SK-N-SH treated with all-trans-retinoic acid at 6 μM for 48 hours (cell line): ENCODE data around the gene MILR1.

ENCODE experiments used
- ATAC-seq: fragments of 200-7000 bp; cut with Tn5 transposase; 3 replicates; pipeline ENCODE4 v1.9.1; 2020; ENCODE audit warnings: mild to moderate bottlenecking, moderate library complexity
- ARNTL ChIP-seq: fragments of 450-650 bp; formaldehyde crosslinking; IDR thresholded peaks from 2 replicates; pipeline ENCODE4 v1.5.0; 2020; ENCODE audit warnings: low read depth, mild to moderate bottlenecking, moderate library complexity, borderline replicate concordance
- BACH2 ChIP-seq: fragments of 250-450 bp; sonication (Bioruptor Pico); IDR thresholded peaks from 2 replicates; pipeline ENCODE4 v1.9.0; 2021; ENCODE audit warnings: mild to moderate bottlenecking, borderline replicate concordance
- CSDC2 ChIP-seq: fragments of 250-450 bp; sonication (Bioruptor Pico); IDR thresholded peaks from 2 replicates; pipeline ENCODE4 v1.5.0; 2020; ENCODE audit warnings: mild to moderate bottlenecking, moderate library complexity
- ESRRG ChIP-seq: fragments of 250-450 bp; sonication (Bioruptor Pico); IDR thresholded peaks from 2 replicates; pipeline ENCODE4 v1.6.1; 2021; ENCODE audit warnings: mild to moderate bottlenecking
- GLIS3 ChIP-seq: fragments of 250-450 bp; sonication (Bioruptor Pico); IDR thresholded peaks from 2 replicates; pipeline ENCODE4 v1.5.0; 2020; ENCODE audit warnings: mild to moderate bottlenecking, moderate library complexity
- ISL1 ChIP-seq: fragments of 250-450 bp; sonication (Bioruptor Pico); IDR thresholded peaks from 2 replicates; pipeline ENCODE4 v2.1.2; 2022; ENCODE audit warnings: mild to moderate bottlenecking, moderate library complexity
- OSR1 ChIP-seq: fragments of 250-450 bp; sonication (Bioruptor Pico); IDR thresholded peaks from 2 replicates; pipeline ENCODE4 v1.8.0; 2022; ENCODE audit warnings: moderate library complexity, mild to moderate bottlenecking, inconsistent platforms
- RARB ChIP-seq: fragments of 250-450 bp; sonication (Bioruptor Pico); IDR thresholded peaks from 2 replicates; pipeline ENCODE4 v1.8.0; 2021; ENCODE audit warnings: mild to moderate bottlenecking, moderate library complexity
- SNAI2 ChIP-seq: fragments of 250-450 bp; sonication (Bioruptor Pico); IDR thresholded peaks from 2 replicates; pipeline ENCODE4 v1.5.0; 2020; ENCODE audit warnings: mild to moderate bottlenecking, moderate library complexity
- TCF4 ChIP-seq: fragments of 250-450 bp; sonication (Bioruptor Pico); IDR thresholded peaks from 2 replicates; pipeline ENCODE4 v1.8.0; 2021; ENCODE audit warnings: mild to moderate bottlenecking, moderate library complexity, borderline replicate concordance
- TOX ChIP-seq: fragments of 250-450 bp; sonication (Bioruptor Pico); IDR thresholded peaks from 2 replicates; pipeline ENCODE4 v1.8.0; 2021; ENCODE audit warnings: mild to moderate bottlenecking, moderate library complexity, borderline replicate concordance
- ZC3H10 ChIP-seq: fragments of 250-450 bp; sonication (Bioruptor Pico); IDR thresholded peaks from 2 replicates; pipeline ENCODE4 v1.5.1; 2021; ENCODE audit warnings: mild to moderate bottlenecking, moderate library complexity
- ZFP3 ChIP-seq: fragments of 250-450 bp; sonication (Bioruptor Pico); IDR thresholded peaks from 2 replicates; pipeline ENCODE4 v1.5.0; 2020; ENCODE audit warnings: mild to moderate bottlenecking, moderate library complexity
- ZFP30 ChIP-seq: fragments of 450-650 bp; formaldehyde crosslinking; IDR thresholded peaks from 2 replicates; pipeline ENCODE4 v1.5.0; 2022; ENCODE audit warnings: mild to moderate bottlenecking, moderate library complexity
- ZNF565 ChIP-seq: fragments of 450-650 bp; formaldehyde crosslinking; conservative IDR thresholded peaks from 2 replicates; pipeline ENCODE4 v1.5.0; 2020; ENCODE audit warnings: low read depth, mild to moderate bottlenecking, moderate library complexity
- ZNF70 ChIP-seq: fragments of 450-650 bp; formaldehyde crosslinking; IDR thresholded peaks from 2 replicates; pipeline ENCODE4 v1.5.0; 2020; ENCODE audit warnings: mild to moderate bottlenecking, moderate library complexity
- ZNF8 ChIP-seq: fragments of 450-650 bp; formaldehyde crosslinking; IDR thresholded peaks from 2 replicates; pipeline ENCODE4 v1.5.0; 2020; ENCODE audit warnings: mild to moderate bottlenecking, moderate library complexity
- TF ChIP-seq, protein P1 (sequence below): fragments of 250-450 bp; sonication (Bioruptor Pico); IDR thresholded peaks from 2 replicates; pipeline ENCODE4 v1.5.0; 2020; ENCODE audit warnings: mild to moderate bottlenecking, moderate library complexity
- TF ChIP-seq, protein P2 (sequence below): fragments of 250-450 bp; sonication (Bioruptor Pico); IDR thresholded peaks from 2 replicates; pipeline ENCODE4 v1.8.0; 2021; ENCODE audit warnings: low read depth, mild to moderate bottlenecking, moderate library complexity, borderline replicate concordance
- TF ChIP-seq, protein P3 (sequence below): fragments of 250-450 bp; sonication (Bioruptor Pico); IDR thresholded peaks from 2 replicates; pipeline ENCODE4 v1.5.1; 2020; ENCODE audit warnings: low read depth, mild to moderate bottlenecking, moderate library complexity
- TF ChIP-seq, protein P4 (sequence below): fragments of 250-450 bp; sonication (Bioruptor Pico); IDR thresholded peaks from 2 replicates; pipeline ENCODE4 v1.5.1; 2021; ENCODE audit warnings: mild to moderate bottlenecking, moderate library complexity

The MILR1 gene

DNA sequence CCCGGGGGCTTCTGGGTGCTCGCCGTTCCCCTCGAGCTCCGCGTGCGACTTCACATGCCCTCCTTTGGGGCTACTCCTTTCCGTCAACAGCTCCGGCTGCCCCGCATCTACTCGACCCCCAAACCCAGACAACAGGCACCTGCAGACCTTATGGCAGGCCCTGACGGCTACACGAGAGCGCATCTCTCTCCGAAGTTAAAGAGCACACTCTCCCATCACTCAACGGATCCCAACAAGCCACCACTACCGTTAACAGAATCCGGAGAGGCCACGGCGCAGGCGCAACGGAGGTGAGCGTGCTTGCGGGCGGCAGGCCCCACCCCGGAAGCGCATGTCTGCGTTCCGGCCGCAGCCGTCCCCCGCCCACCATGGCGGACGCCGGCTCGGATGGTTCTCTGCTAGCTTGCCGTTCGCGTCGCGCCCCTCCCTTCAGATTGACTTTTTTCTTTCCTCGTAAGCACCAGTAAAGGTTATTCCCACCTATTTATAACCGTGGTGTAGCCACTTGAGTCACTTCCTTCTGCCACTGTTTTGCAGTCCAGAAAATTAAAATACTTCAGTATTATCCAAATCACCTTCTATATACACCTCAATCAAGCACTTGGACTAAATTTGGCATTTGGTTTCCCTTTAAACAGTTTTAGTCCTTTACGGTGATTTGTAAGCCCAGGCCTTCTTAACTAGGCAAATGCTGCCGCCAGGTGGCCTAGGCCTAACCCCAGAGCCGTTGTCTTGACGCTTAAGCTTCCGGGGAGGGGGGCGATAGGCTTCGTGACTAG is 48.1 kb downstream of the MILR1 start, which contains the start of gene POLG2 (continued):
- peak; percentile 49 for TF ChIP-seq ZFP30 (CRISPR knock-in tag)
- TF ChIP-seq GLIS3 (CRISPR knock-in tag): peak; percentile 91
- TF ChIP-seq SNAI2 (CRISPR knock-in tag): peak; percentile 60; the same call in 1 of the 2 replicates
- no peak for TF ChIP-seq OSR1 (CRISPR knock-in tag)
- peak; percentile 95 for TF ChIP-seq TOX
- TF ChIP-seq ISL1 (CRISPR knock-in tag): 0 out of 2 replicates have a peak, but pooled peaks have one; percentile 30
- TF ChIP-seq ZNF70 (CRISPR knock-in tag): peak; percentile 67; the same call in 1 of the 2 replicates
- TF ChIP-seq, all 23 proteins: peak for 18

DNA sequence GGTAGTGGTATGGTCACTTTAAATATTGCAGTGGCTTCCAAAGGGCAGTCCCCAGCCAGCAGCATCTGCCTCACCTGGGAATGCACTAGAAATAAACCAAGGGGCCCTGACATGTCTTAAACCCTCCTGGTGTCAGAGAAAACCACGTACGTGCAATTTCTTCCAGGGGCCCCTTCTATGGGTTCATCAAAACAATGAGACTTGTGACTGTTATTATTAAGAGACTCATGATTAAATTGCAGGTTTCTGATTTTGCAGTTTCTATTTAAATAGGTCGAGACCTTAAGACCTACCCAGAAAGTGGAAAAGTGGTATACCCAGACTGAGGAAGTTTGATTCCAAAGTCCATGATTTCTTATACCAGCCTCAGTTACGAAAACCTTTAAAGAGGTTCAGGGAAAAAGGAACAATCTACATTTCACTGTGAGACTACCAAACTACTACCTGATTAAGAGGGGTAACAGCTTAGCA is 48.7 kb downstream of the MILR1 start:
- TF ChIP-seq ZFP3 (peak; percentile 21; the same call in 1 of the 2 replicates), CSDC2 (CRISPR knock-in tag) (0 out of 2 replicates have a peak, but pooled peaks have one; percentile 59), RARB (no peak; the same call in none of the 2 replicates), GLIS3 (CRISPR knock-in tag) (peak; percentile 80; the same call in 1 of the 2 replicates)
- TF ChIP-seq, protein P1, sequence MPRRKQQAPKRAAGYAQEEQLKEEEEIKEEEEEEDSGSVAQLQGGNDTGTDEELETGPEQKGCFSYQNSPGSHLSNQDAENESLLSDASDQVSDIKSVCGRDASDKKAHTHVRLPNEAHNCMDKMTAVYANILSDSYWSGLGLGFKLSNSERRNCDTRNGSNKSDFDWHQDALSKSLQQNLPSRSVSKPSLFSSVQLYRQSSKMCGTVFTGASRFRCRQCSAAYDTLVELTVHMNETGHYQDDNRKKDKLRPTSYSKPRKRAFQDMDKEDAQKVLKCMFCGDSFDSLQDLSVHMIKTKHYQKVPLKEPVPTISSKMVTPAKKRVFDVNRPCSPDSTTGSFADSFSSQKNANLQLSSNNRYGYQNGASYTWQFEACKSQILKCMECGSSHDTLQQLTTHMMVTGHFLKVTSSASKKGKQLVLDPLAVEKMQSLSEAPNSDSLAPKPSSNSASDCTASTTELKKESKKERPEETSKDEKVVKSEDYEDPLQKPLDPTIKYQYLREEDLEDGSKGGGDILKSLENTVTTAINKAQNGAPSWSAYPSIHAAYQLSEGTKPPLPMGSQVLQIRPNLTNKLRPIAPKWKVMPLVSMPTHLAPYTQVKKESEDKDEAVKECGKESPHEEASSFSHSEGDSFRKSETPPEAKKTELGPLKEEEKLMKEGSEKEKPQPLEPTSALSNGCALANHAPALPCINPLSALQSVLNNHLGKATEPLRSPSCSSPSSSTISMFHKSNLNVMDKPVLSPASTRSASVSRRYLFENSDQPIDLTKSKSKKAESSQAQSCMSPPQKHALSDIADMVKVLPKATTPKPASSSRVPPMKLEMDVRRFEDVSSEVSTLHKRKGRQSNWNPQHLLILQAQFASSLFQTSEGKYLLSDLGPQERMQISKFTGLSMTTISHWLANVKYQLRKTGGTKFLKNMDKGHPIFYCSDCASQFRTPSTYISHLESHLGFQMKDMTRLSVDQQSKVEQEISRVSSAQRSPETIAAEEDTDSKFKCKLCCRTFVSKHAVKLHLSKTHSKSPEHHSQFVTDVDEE (CRISPR knock-in tag): 0 out of 2 replicates have a peak, but pooled peaks have one; percentile 18
- ATAC-seq: no peak; the same call in 2 of the 3 replicates

DNA sequence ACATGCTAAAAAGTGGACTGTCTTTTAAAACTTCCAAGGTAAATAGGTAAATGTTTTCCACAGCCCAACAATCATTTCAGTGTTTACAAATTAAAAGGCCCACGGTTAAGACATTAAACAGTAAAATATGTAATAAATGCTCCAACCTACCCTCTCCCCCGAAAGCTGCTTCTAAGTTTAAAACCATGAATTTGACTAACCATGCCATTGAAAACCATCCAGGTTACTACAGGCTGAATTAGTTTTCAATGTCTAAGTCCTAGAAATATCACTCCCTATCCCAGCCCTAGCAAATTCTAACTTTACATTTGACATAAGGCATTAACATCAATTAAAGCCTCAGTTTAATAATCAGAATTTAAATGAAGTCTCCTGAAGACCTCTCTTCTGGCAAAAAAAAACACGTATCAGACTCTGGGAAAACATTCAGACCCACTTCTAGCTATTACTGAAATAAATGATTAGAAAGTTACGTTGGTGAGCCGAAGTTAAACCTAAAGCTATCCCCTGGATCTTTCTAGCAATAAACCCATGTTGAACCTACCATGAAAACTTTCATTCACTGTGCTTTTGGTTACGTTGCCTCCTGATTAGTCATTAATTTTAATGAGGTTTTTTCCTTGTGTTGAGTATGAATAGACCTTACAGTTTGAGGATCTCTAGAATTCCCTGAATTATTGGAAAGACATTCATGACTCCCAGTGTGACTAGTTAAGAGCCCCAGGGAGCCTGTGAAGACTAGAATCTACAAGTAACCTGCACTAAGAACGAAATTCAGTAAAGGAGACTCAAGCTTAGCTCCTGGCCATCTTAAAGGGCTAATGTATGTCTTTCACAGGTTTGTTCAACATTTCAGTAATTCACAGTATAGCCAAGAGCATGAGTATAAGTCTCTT is 49.6 kb downstream of the MILR1 start:
- no peak for ATAC-seq
- TF ChIP-seq, protein P2, sequence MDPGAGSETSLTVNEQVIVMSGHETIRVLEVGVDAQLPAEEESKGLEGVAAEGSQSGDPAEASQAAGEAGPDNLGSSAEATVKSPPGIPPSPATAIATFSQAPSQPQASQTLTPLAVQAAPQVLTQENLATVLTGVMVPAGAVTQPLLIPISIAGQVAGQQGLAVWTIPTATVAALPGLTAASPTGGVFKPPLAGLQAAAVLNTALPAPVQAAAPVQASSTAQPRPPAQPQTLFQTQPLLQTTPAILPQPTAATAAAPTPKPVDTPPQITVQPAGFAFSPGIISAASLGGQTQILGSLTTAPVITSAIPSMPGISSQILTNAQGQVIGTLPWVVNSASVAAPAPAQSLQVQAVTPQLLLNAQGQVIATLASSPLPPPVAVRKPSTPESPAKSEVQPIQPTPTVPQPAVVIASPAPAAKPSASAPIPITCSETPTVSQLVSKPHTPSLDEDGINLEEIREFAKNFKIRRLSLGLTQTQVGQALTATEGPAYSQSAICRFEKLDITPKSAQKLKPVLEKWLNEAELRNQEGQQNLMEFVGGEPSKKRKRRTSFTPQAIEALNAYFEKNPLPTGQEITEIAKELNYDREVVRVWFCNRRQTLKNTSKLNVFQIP (CRISPR knock-in tag): 0 out of 2 replicates have a peak, but pooled peaks have one; percentile 86
- TF ChIP-seq OSR1 (CRISPR knock-in tag) (no peak), SNAI2 (CRISPR knock-in tag) (peak; percentile 10; the same call in 1 of the 2 replicates), ARNTL (CRISPR knock-in tag) (peak; percentile 81), TOX (peak; percentile 56; the same call in 1 of the 2 replicates), ESRRG (CRISPR knock-in tag) (peak; percentile 83; the same call in 1 of the 2 replicates), ZC3H10 (peak; percentile 79), GLIS3 (CRISPR knock-in tag) (peak; percentile 87), ZNF565 (CRISPR knock-in tag) (0 out of 2 replicates have a peak, but pooled peaks have one; percentile 21), ISL1 (CRISPR knock-in tag) (no peak), CSDC2 (CRISPR knock-in tag) (no peak), ZFP3 (no peak), ZNF70 (CRISPR knock-in tag) (0 out of 2 replicates have a peak, but pooled peaks have one; percentile 11), RARB (peak; percentile 10; the same call in 1 of the 2 replicates), ZFP30 (CRISPR knock-in tag) (peak; percentile 33), TCF4 (CRISPR knock-in tag) (0 out of 2 replicates have a peak, but pooled peaks have one; percentile 35), ZNF8 (CRISPR knock-in tag) (peak; percentile 19; the same call in 1 of the 2 replicates), BACH2 (CRISPR knock-in tag) (no peak)
- TF ChIP-seq, protein P3, sequence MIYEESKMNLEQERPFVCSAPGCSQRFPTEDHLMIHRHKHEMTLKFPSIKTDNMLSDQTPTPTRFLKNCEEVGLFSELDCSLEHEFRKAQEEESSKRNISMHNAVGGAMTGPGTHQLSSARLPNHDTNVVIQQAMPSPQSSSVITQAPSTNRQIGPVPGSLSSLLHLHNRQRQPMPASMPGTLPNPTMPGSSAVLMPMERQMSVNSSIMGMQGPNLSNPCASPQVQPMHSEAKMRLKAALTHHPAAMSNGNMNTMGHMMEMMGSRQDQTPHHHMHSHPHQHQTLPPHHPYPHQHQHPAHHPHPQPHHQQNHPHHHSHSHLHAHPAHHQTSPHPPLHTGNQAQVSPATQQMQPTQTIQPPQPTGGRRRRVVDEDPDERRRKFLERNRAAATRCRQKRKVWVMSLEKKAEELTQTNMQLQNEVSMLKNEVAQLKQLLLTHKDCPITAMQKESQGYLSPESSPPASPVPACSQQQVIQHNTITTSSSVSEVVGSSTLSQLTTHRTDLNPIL (CRISPR knock-in tag): peak; percentile 71
- TF ChIP-seq, protein P1 (CRISPR knock-in tag): no peak
- TF ChIP-seq, protein P4, sequence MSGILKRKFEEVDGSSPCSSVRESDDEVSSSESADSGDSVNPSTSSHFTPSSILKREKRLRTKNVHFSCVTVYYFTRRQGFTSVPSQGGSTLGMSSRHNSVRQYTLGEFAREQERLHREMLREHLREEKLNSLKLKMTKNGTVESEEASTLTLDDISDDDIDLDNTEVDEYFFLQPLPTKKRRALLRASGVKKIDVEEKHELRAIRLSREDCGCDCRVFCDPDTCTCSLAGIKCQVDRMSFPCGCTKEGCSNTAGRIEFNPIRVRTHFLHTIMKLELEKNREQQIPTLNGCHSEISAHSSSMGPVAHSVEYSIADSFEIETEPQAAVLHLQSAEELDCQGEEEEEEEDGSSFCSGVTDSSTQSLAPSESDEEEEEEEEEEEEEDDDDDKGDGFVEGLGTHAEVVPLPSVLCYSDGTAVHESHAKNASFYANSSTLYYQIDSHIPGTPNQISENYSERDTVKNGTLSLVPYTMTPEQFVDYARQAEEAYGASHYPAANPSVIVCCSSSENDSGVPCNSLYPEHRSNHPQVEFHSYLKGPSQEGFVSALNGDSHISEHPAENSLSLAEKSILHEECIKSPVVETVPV: peak; percentile 84
